SKM-1 (cell line): ENCODE measurements around the gene DYRK1A.
"Not testable (repeated sequence)": the region's sequence is repeated elsewhere in the genome, so short reads cannot be mapped to it uniquely, and the experiment has no call there.

ENCODE experiments used
- DNase-seq: peaks from one replicate; lab custom pipeline; 2025; ENCODE audit not compliant: unreplicated experiment; lab: John Stamatoyannopoulos, UW

DYRK1A gene

GRCh38 chr21:37546949-37547614, 180.5 kb downstream of the DYRK1A start:
- no peak for DNase-seq

GRCh38 chr21:37547615-37548200, 181.1 kb downstream of the DYRK1A start:
- DNase-seq = no peak

- DNase-seq = no peak
Measured at GRCh38 chr21:37548521-37548981, 182.0 kb downstream of the DYRK1A start.

- DNase-seq = not testable (repeated sequence)
Measured at GRCh38 chr21:37549730-37550129, 183.2 kb downstream of the DYRK1A start.

- DNase-seq = no peak
Measured at GRCh38 chr21:37550157-37550556, 183.6 kb downstream of the DYRK1A start.

- DNase-seq = no peak
Measured at GRCh38 chr21:37550618-37551330, 184.2 kb downstream of the DYRK1A start.

GRCh38 chr21:37551331-37551992, 184.9 kb downstream of the DYRK1A start:
- no peak for DNase-seq

- no peak for DNase-seq
Measured at GRCh38 chr21:37551993-37552355, 185.4 kb downstream of the DYRK1A start.

GRCh38 chr21:37552496-37553029, 186.0 kb downstream of the DYRK1A start:
- DNase-seq = no peak

GRCh38 chr21:37553078-37553481, 186.5 kb downstream of the DYRK1A start:
- DNase-seq = no peak

- no peak for DNase-seq
Measured at GRCh38 chr21:37554661-37555379, 188.2 kb downstream of the DYRK1A start.

- DNase-seq = no peak
Measured at GRCh38 chr21:37555672-37556261, 189.2 kb downstream of the DYRK1A start.

- DNase-seq = no peak
Measured at GRCh38 chr21:37557261-37557950, 190.8 kb downstream of the DYRK1A start.

- DNase-seq = no peak
Measured at GRCh38 chr21:37558676-37559211, 192.2 kb downstream of the DYRK1A start.

GRCh38 chr21:37560385-37560784, 193.8 kb downstream of the DYRK1A start:
- no peak for DNase-seq

GRCh38 chr21:37561506-37561905, 194.9 kb downstream of the DYRK1A start:
- no peak for DNase-seq

GRCh38 chr21:37561941-37562919, 195.7 kb downstream of the DYRK1A start:
- DNase-seq = no peak

- DNase-seq = no peak
Measured at GRCh38 chr21:37562920-37563640, 196.5 kb downstream of the DYRK1A start.
